Neural cell (in vitro differentiated cells): ENCODE measurements around the gene RALB.

Experiments used
- MXI1 ChIP-seq: fragments of 450-650 bp; conservative IDR thresholded peaks from 2 replicates; pipeline ENCODE4 v1.6.1; 2014; ENCODE audit warnings: antibody characterized with exemption, mild to moderate bottlenecking; ENCODE audit not compliant: poor library complexity, severe bottlenecking
- RAD21 ChIP-seq: fragments of 450-650 bp; conservative IDR thresholded peaks from 2 replicates; pipeline ENCODE4 v1.6.1; 2014; ENCODE audit warnings: antibody characterized with exemption, mild to moderate bottlenecking, moderate library complexity
- TF ChIP-seq, protein P1 (sequence below): fragments of 450-650 bp; IDR thresholded peaks from 2 replicates; pipeline ENCODE4 v1.5.1; 2014; ENCODE audit warnings: antibody characterized with exemption, mild to moderate bottlenecking, moderate library complexity; ENCODE audit not compliant: poor library complexity, severe bottlenecking
- TF ChIP-seq, protein P2 (sequence below): IDR thresholded peaks from 2 replicates; pipeline ENCODE4 v1.6.1; 2012; ENCODE audit warnings: borderline replicate concordance

GRCh38 chr2:120240901-120241429 is 11.7 kb upstream of the RALB start:
- TF ChIP-seq, protein P1, sequence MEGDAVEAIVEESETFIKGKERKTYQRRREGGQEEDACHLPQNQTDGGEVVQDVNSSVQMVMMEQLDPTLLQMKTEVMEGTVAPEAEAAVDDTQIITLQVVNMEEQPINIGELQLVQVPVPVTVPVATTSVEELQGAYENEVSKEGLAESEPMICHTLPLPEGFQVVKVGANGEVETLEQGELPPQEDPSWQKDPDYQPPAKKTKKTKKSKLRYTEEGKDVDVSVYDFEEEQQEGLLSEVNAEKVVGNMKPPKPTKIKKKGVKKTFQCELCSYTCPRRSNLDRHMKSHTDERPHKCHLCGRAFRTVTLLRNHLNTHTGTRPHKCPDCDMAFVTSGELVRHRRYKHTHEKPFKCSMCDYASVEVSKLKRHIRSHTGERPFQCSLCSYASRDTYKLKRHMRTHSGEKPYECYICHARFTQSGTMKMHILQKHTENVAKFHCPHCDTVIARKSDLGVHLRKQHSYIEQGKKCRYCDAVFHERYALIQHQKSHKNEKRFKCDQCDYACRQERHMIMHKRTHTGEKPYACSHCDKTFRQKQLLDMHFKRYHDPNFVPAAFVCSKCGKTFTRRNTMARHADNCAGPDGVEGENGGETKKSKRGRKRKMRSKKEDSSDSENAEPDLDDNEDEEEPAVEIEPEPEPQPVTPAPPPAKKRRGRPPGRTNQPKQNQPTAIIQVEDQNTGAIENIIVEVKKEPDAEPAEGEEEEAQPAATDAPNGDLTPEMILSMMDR, result no peak
- no peak for TF ChIP-seq RAD21
- TF ChIP-seq, protein P2, sequence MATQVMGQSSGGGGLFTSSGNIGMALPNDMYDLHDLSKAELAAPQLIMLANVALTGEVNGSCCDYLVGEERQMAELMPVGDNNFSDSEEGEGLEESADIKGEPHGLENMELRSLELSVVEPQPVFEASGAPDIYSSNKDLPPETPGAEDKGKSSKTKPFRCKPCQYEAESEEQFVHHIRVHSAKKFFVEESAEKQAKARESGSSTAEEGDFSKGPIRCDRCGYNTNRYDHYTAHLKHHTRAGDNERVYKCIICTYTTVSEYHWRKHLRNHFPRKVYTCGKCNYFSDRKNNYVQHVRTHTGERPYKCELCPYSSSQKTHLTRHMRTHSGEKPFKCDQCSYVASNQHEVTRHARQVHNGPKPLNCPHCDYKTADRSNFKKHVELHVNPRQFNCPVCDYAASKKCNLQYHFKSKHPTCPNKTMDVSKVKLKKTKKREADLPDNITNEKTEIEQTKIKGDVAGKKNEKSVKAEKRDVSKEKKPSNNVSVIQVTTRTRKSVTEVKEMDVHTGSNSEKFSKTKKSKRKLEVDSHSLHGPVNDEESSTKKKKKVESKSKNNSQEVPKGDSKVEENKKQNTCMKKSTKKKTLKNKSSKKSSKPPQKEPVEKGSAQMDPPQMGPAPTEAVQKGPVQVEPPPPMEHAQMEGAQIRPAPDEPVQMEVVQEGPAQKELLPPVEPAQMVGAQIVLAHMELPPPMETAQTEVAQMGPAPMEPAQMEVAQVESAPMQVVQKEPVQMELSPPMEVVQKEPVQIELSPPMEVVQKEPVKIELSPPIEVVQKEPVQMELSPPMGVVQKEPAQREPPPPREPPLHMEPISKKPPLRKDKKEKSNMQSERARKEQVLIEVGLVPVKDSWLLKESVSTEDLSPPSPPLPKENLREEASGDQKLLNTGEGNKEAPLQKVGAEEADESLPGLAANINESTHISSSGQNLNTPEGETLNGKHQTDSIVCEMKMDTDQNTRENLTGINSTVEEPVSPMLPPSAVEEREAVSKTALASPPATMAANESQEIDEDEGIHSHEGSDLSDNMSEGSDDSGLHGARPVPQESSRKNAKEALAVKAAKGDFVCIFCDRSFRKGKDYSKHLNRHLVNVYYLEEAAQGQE, result no peak
- TF ChIP-seq MXI1, result no peak
